ENCODE data around the gene SGMS2.

Gene SGMS2

GRCh38 chr4:107808572-107808971 is 16.2 kb upstream of the SGMS2 start:
- DNase-seq (ENCODE audit: low spot score) = no peak
- TF ChIP-seq CTCF (IDR thresholded peaks at IDR 0.05; ENCODE audit: extremely low read depth, insufficient read depth, missing control alignments) = no peak
- in situ Hi-C loops (cut with MboI; ENCODE audit: low pct_unique_long_range_greater_than_20kb, low sequenced_read_pairs, unreplicated experiment) = no loop called here

GRCh38 chr4:107809210-107809609 is 15.5 kb upstream of the SGMS2 start:
- in situ Hi-C loops (cut with MboI; ENCODE audit: low pct_unique_long_range_greater_than_20kb, low sequenced_read_pairs, unreplicated experiment) = no loop called here
- no peak for DNase-seq (ENCODE audit: low spot score)
- TF ChIP-seq CTCF (IDR thresholded peaks at IDR 0.05; ENCODE audit: extremely low read depth, insufficient read depth, missing control alignments) = no peak

GRCh38 chr4:107814758-107815157 is 10.0 kb upstream of the SGMS2 start:
- no peak for TF ChIP-seq CTCF (IDR thresholded peaks at IDR 0.05; ENCODE audit: extremely low read depth, insufficient read depth, missing control alignments)
- in situ Hi-C loops (cut with MboI; ENCODE audit: low pct_unique_long_range_greater_than_20kb, low sequenced_read_pairs, unreplicated experiment) = no loop called here

GRCh38 chr4:107815158-107815557 is 9.6 kb upstream of the SGMS2 start:
- in situ Hi-C loops (cut with MboI; ENCODE audit: low pct_unique_long_range_greater_than_20kb, low sequenced_read_pairs, unreplicated experiment) = no loop called here
- DNase-seq (ENCODE audit: low spot score) = no peak
- no peak for TF ChIP-seq CTCF (IDR thresholded peaks at IDR 0.05; ENCODE audit: extremely low read depth, insufficient read depth, missing control alignments)

More at GRCh38 chr4:107814758-107815157, 10.0 kb upstream of the SGMS2 start:
- no peak for DNase-seq (ENCODE audit: low spot score)

GRCh38 chr4:107818301-107818910 is 6.3 kb upstream of the SGMS2 start:
- no peak for TF ChIP-seq CTCF (IDR thresholded peaks at IDR 0.05; ENCODE audit: extremely low read depth, insufficient read depth, missing control alignments)
- in situ Hi-C loops (cut with MboI; ENCODE audit: low pct_unique_long_range_greater_than_20kb, low sequenced_read_pairs, unreplicated experiment) = no loop called here
- no peak for DNase-seq (ENCODE audit: low spot score)

- no peak for DNase-seq (ENCODE audit: low spot score)
- in situ Hi-C loops (cut with MboI; ENCODE audit: low pct_unique_long_range_greater_than_20kb, low sequenced_read_pairs, unreplicated experiment) = no loop called here
These were observed 822 bp upstream of the SGMS2 start for GRCh38 chr4:107823870-107824349.

More at GRCh38 chr4:107823870-107824349, 822 bp upstream of the SGMS2 start:
- TF ChIP-seq CTCF (IDR thresholded peaks at IDR 0.05; ENCODE audit: extremely low read depth, insufficient read depth, missing control alignments) = no peak
